Measurements from ENCODE around the gene SMIM12.

The SMIM12 gene

GRCh38 chr1:34859446-34860200, at the start of gene SMIM12:
Gene SMIM12, minus strand, starts transcription at chr1:34859749. Its CDS starts 3,772 bp downstream, at chr1:34855977.
- peak; percentile 96 for DNase-seq

GRCh38 chr1:34908369-34908768, 48.8 kb upstream of the SMIM12 start:
- DNase-seq = no peak

GRCh38 chr1:34907487-34908090, 48.0 kb upstream of the SMIM12 start:
- no peak for DNase-seq

- no peak for DNase-seq
Measured at GRCh38 chr1:34906756-34907155, 47.2 kb upstream of the SMIM12 start.

- DNase-seq = no peak
Measured at GRCh38 chr1:34906222-34906621, 46.7 kb upstream of the SMIM12 start.

- DNase-seq = no peak
Measured at GRCh38 chr1:34905098-34905459, 45.5 kb upstream of the SMIM12 start.

GRCh38 chr1:34904236-34905097, 44.9 kb upstream of the SMIM12 start:
- DNase-seq = no peak

- DNase-seq = no peak
Measured at GRCh38 chr1:34901919-34902318, 42.4 kb upstream of the SMIM12 start.

- DNase-seq = no peak
Measured at GRCh38 chr1:34900775-34901502, 41.4 kb upstream of the SMIM12 start.

- no peak for DNase-seq
Measured at GRCh38 chr1:34899906-34900305, 40.4 kb upstream of the SMIM12 start.

- DNase-seq = no peak
Measured at GRCh38 chr1:34899471-34899870, 39.9 kb upstream of the SMIM12 start.

GRCh38 chr1:34898330-34898761, 38.8 kb upstream of the SMIM12 start:
- no peak for DNase-seq

- DNase-seq = no peak
Measured at GRCh38 chr1:34896612-34897011, 37.1 kb upstream of the SMIM12 start.

GRCh38 chr1:34889705-34890104, 30.2 kb upstream of the SMIM12 start:
- no peak for DNase-seq

- no peak for DNase-seq
Measured at GRCh38 chr1:34887593-34887992, 28.0 kb upstream of the SMIM12 start.

- DNase-seq = peak; percentile 40
Measured at GRCh38 chr1:34885405-34886247, 26.1 kb upstream of the SMIM12 start.

- no peak for DNase-seq
Measured at GRCh38 chr1:34884961-34885360, 25.4 kb upstream of the SMIM12 start.

GRCh38 chr1:34884536-34884935, 25.0 kb upstream of the SMIM12 start:
- no peak for DNase-seq

- DNase-seq = no peak
Measured at GRCh38 chr1:34879230-34879629, 19.7 kb upstream of the SMIM12 start.

- DNase-seq = no peak
Measured at GRCh38 chr1:34876406-34876805, 16.9 kb upstream of the SMIM12 start.

GRCh38 chr1:34874296-34874952, 14.9 kb upstream of the SMIM12 start:
- DNase-seq = no peak

GRCh38 chr1:34872133-34872503, 12.6 kb upstream of the SMIM12 start:
- DNase-seq = no peak
